HEK293 (cell line): ENCODE measurements around the gene CARTPT.

Experiments used
- CTCF ChIA-PET: fragments of 350-600 bp; formaldehyde crosslinking; extraction: SDS; loops from one replicate; lab custom pipeline; 2021; ENCODE audit warnings: antibody characterized with exemption; lab: Yijun Ruan, JAX
- POLR2A ChIA-PET: fragments of 300-600 bp; formaldehyde crosslinking; extraction: SDS; loops from one replicate; lab custom pipeline; 2020; ENCODE audit warnings: antibody characterized with exemption, inconsistent platforms; lab: Yijun Ruan, JAX
- H3K27ac ChIP-seq: fragments of 200-500 bp; sonication (Bioruptor generic); 2 replicates; pipeline ENCODE4 v1.5.1; 2014; ENCODE audit warnings: low read depth, low read length, control low read depth, inconsistent platforms; ENCODE audit errors: extremely low read depth
- H3K36me3 ChIP-seq, 2 experiments: fragments of 200-500 bp in 1 of 2; sonication (Bioruptor generic) in 1 of 2; 1 replicate in 1 of 2; 2 replicates in 1 of 2; pipeline ENCODE4 v1.5.1; 2014 to 2017; ENCODE audit warnings: inconsistent platforms in 2 of 2, low read length in 2 of 2; ENCODE audit not compliant: control insufficient read depth in 2 of 2, insufficient read depth in 1 of 2
- H3K4me1 ChIP-seq: fragments of 200-500 bp; sonication (Bioruptor generic); 2 replicates; pipeline ENCODE4 v1.5.1; 2014; ENCODE audit warnings: mild to moderate bottlenecking, low read length, inconsistent platforms; ENCODE audit not compliant: control insufficient read depth, insufficient read depth
- H3K4me3 ChIP-seq: 2 replicates; pipeline ENCODE4 v1.5.1; 2011; ENCODE audit warnings: low read depth, mild to moderate bottlenecking, control low read depth, low read length, moderate library complexity
- H3K9me3 ChIP-seq: fragments of 200-500 bp; sonication (Bioruptor generic); 2 replicates; pipeline ENCODE4 v1.5.1; 2014; ENCODE audit warnings: low read depth, low read length, inconsistent platforms; ENCODE audit not compliant: control insufficient read depth, insufficient read depth
- PATZ1 ChIP-seq: fragments of 450-650 bp; formaldehyde crosslinking; IDR thresholded peaks from 2 replicates; pipeline ENCODE4 v1.5.1; 2016; ENCODE audit warnings: missing biosample characterization, missing genetic modification characterization
- PRDM10 ChIP-seq: fragments of 450-650 bp; formaldehyde crosslinking; IDR thresholded peaks from 2 replicates; pipeline ENCODE4 v1.5.1; 2016; ENCODE audit warnings: missing biosample characterization, missing genetic modification characterization
- ZNF292 ChIP-seq: fragments of 450-650 bp; formaldehyde crosslinking; IDR thresholded peaks from 2 replicates; pipeline ENCODE4 v1.5.1; 2016; ENCODE audit warnings: low read depth, missing biosample characterization, missing genetic modification characterization, borderline replicate concordance
- ZNF596 ChIP-seq: fragments of 450-650 bp; IDR thresholded peaks from 2 replicates; pipeline ENCODE4 v1.5.0; 2018; ENCODE audit warnings: missing biosample characterization, mild to moderate bottlenecking, missing genetic modification characterization, moderate library complexity

Gene CARTPT

DNA sequence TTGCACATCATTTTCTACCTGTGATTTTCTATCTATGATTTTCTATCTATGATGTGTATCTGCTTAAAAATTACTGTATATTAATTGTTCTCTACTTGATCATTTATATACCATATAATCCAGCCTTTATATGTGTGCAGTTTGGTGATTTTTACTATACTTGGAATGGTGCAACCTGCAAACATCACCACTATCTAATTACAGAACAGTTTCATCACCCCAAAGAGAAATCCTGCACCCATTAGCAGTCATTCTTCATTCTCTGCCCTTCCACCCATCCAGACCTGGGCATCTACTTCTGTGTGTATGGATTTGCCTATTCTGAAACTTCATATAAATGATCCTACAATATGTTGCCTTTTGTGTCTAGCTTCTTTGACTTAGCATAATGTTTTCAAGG is 51.3 kb downstream of the CARTPT start:
- Histone ChIP-seq H3K27ac (no peak overlapping the region), H3K4me3 (no peak overlapping the region), H3K9me3 (no peaks in the 10 kb centered on the region), H3K36me3 (no peaks in the 10 kb centered on the region)
- POLR2A ChIA-PET: no interaction called here
- CTCF ChIA-PET: interaction anchor here (0.5 to 0.7 kb wide), 2 partner anchors 201 to 287 kb away, joined by 3 read pairs; no protein-coding TSS in a partner anchor
- TF ChIP-seq PATZ1 (tag by site-specific recombination): no peak
- TF ChIP-seq ZNF292 (tag by site-specific recombination): no peak
- no peak for TF ChIP-seq PRDM10
- no peak for TF ChIP-seq ZNF596 (tag by site-specific recombination)
- TF ChIP-seq, all 188 proteins: peak for 0
- no peaks in the 10 kb centered on the region for H3K4me1 ChIP-seq
